ENCODE results near the gene KLC1.
"Not testable (repeated sequence)": the region's sequence is repeated elsewhere in the genome, so short reads cannot be mapped to it uniquely, and the experiment has no call there.

The KLC1 gene

GRCh38 chr14:103628684-103629502 is at the start of gene KLC1:
Gene KLC1 (plus strand): TSS chr14:103629211. CDS start chr14:103654565, 25,354 bp downstream.
- FAIRE-seq = no peak

- FAIRE-seq = no peak
Measured at GRCh38 chr14:103581206-103581605, 47.8 kb upstream of the KLC1 start.

GRCh38 chr14:103581954-103582703 is 46.9 kb upstream of the KLC1 start:
- FAIRE-seq = no peak

GRCh38 chr14:103584326-103584915 is 44.6 kb upstream of the KLC1 start:
- FAIRE-seq = no peak

GRCh38 chr14:103593577-103593976 is 35.4 kb upstream of the KLC1 start:
- FAIRE-seq = no peak

- FAIRE-seq = no peak
Measured at GRCh38 chr14:103594265-103594664, 34.7 kb upstream of the KLC1 start.

- FAIRE-seq = no peak
Measured at GRCh38 chr14:103597623-103598377, 31.2 kb upstream of the KLC1 start.

- FAIRE-seq = no peak
Measured at GRCh38 chr14:103600503-103600902, 28.5 kb upstream of the KLC1 start.

- no peak for FAIRE-seq
Measured at GRCh38 chr14:103604620-103605019, 24.4 kb upstream of the KLC1 start.

- no peak for FAIRE-seq
Measured at GRCh38 chr14:103606963-103607668, 21.9 kb upstream of the KLC1 start.

GRCh38 chr14:103607822-103608221 is 21.2 kb upstream of the KLC1 start:
- FAIRE-seq = no peak

- FAIRE-seq = not testable (repeated sequence)
Measured at GRCh38 chr14:103609081-103609480, 19.9 kb upstream of the KLC1 start.

GRCh38 chr14:103611215-103611614 is 17.8 kb upstream of the KLC1 start:
- FAIRE-seq = no peak

- FAIRE-seq = no peak
Measured at GRCh38 chr14:103613517-103613916, 15.5 kb upstream of the KLC1 start.

GRCh38 chr14:103616635-103617300 is 12.2 kb upstream of the KLC1 start:
- no peak for FAIRE-seq

- no peak for FAIRE-seq
Measured at GRCh38 chr14:103619057-103619456, 10.0 kb upstream of the KLC1 start.

GRCh38 chr14:103621860-103622259 is 7.2 kb upstream of the KLC1 start:
- no peak for FAIRE-seq

- no peak for FAIRE-seq
Measured at GRCh38 chr14:103623308-103623707, 5.7 kb upstream of the KLC1 start.

- FAIRE-seq = no peak
Measured at GRCh38 chr14:103623883-103624482, 5.0 kb upstream of the KLC1 start.

- no peak for FAIRE-seq
Measured at GRCh38 chr14:103624860-103625259, 4.2 kb upstream of the KLC1 start.

Data from endometrium (tissue), 2 donors.